Heart right ventricle (tissue), 16 donors: Measurements from ENCODE around the gene SLC25A41. TPM values are rescaled to one million over a fixed set of nuclear protein-coding genes. Genes with fewer than 3 reads are reported as not detected.

Source experiments
- ATAC-seq, 8 donors: fragments of 200-7000 bp; cut with Tn5 transposase; one replicate each; pipeline ENCODE4 v1.9.1; 2020; ENCODE audit warnings: mild to moderate bottlenecking in 8 of 8, moderate library complexity in 8 of 8, moderate number of reproducible peaks in 1 of 8
- DNase-seq, 2 donors: peaks; one replicate each; pipeline ENCODE4 v3.0.0-alpha.2; 2020
- H3K27ac ChIP-seq, 10 donors: fragments of 200-600 bp; sonication (generic) in 2 of 10; one replicate each; pipeline versions ENCODE4 v1.5.0 to v1.8.0; 2020 to 2022; ENCODE audit warnings: mild to moderate bottlenecking in 3 of 10
- H3K27me3 ChIP-seq, 7 donors: fragments of 200-600 bp; one replicate each; pipeline ENCODE4 v1.8.0; 2021 to 2022; ENCODE audit warnings: mild to moderate bottlenecking in 2 of 7
- H3K36me3 ChIP-seq, 9 donors: fragments of 200-600 bp; sonication (generic) in 1 of 9; one replicate each; pipeline versions ENCODE4 v1.5.0 to v1.8.0; 2020 to 2022; ENCODE audit warnings: mild to moderate bottlenecking in 2 of 9
- H3K4me1 ChIP-seq, 9 donors: fragments of 200-600 bp; sonication (generic) in 1 of 9; one replicate each; pipeline versions ENCODE4 v1.5.0 to v1.8.0; 2020 to 2022; ENCODE audit warnings: mild to moderate bottlenecking in 4 of 9
- H3K4me3 ChIP-seq, 10 donors: fragments of 200-600 bp; sonication (generic) in 2 of 10; one replicate each; pipeline versions ENCODE4 v1.5.0 to v1.8.0; 2020 to 2022; ENCODE audit warnings: mild to moderate bottlenecking in 7 of 10, moderate library complexity in 2 of 10
- H3K9me3 ChIP-seq, 11 donors: fragments of 200-600 bp in 10 of 11; sonication (generic) in 2 of 11; one replicate each; pipeline versions ENCODE4 v1.5.0 to v1.8.0; 2013 to 2022; ENCODE audit warnings: mild to moderate bottlenecking in 2 of 11, control low read depth in 1 of 11, moderate library complexity in 1 of 11
- WGBS, 2 donors: extraction: QIAGEN DNeasy Blood & Tissue Kit; methylation state at CpG; one replicate each; pipeline ENCODE4 v1.1.7; 2013; ENCODE audit warnings: inconsistent platforms in 1 of 2; 5-methylcytosine and 5-hydroxymethylcytosine counted together
- intact Hi-C, 10 donors: fragments of 100-400 bp; cut with DNase I; formaldehyde crosslinking; loops; one replicate each; pipeline versions ENCODE4 v1.11.1 to v1.14.2; 2022
- polyA plus RNA-seq, 2 donors: library from polyadenylated mRNA; stranded (reverse); fragments of 200-250 nt; gene quantifications; one replicate each; pipeline ENCODE4 v1.2.3, GENCODE V29; 2013
- total RNA-seq, 10 donors: library from RNA; stranded (reverse); fragmentation: NEBNext Ultra II Directional in 3 of 10; extraction: Animal tissue kit (Norgen Biotek cat#: 25700) in 3 of 10; gene quantifications; one replicate each; pipeline versions ENCODE4 v1.2.1 to v1.2.4, GENCODE V29; 2021 to 2023
- TF ChIP-seq, protein P1 (sequence below), 9 donors: fragments of 200-600 bp; sonication (generic) in 2 of 9; IDR thresholded peaks; one replicate each; pipeline versions ENCODE4 v1.5.0 to v1.8.0; 2021 to 2022; ENCODE audit warnings: antibody characterized with exemption in 9 of 9, mild to moderate bottlenecking in 5 of 9, moderate library complexity in 1 of 9
- donor health status: Arrhythmogenic right ventricular cardiomyopathy.
- donor health status: ischemic (EF 13 %, LVEDD 7.1; RV severe dilation, severe dysfunction).
- donor health status: healthy with polysubstance abuse.
- donor health status: DM: no; HTN: yes; CAD: no.
- donor health status: DM: no; HTN: no; CAD: no.
- donor health status: ischemic (EF 25% LVEDD 6.9; RV normal size, moderate dysfunction).
- donor health status: ischemic (EF 25% LVEDD 5.7; RV mildly dilated, moderate dysfunction).
- donor health status: healthy.
- donor health status: DM: yes; HTN: yes; CAD: no.
- donor health status: Ischemic cardiomyopathy.
- donor health status: ischemic (EF 35%, LVEDD 5.7; RV mildly dilated, moderate dysfunction).
- donor health status: nonischemic (EF 11% LVEDD 7.7; RV severe dilation, severe dysfunction).
- donor health status: DM: yes; HTN: yes; CAD: no.
- donor health status: PGD.
- donor health status: ischemic (EF 29% LVEDD 5.4; RV normal size, mild dysfunction).
- donor health status: nonischemic (EF 23%, LVEDD 6.1; RV moderate dilation, normal function).

The SLC25A41 gene
- total and polyA plus RNA-seq, 12 donors: 0.17 to 1.7 (median 0.44) TPM; not detected in 4

DNA sequence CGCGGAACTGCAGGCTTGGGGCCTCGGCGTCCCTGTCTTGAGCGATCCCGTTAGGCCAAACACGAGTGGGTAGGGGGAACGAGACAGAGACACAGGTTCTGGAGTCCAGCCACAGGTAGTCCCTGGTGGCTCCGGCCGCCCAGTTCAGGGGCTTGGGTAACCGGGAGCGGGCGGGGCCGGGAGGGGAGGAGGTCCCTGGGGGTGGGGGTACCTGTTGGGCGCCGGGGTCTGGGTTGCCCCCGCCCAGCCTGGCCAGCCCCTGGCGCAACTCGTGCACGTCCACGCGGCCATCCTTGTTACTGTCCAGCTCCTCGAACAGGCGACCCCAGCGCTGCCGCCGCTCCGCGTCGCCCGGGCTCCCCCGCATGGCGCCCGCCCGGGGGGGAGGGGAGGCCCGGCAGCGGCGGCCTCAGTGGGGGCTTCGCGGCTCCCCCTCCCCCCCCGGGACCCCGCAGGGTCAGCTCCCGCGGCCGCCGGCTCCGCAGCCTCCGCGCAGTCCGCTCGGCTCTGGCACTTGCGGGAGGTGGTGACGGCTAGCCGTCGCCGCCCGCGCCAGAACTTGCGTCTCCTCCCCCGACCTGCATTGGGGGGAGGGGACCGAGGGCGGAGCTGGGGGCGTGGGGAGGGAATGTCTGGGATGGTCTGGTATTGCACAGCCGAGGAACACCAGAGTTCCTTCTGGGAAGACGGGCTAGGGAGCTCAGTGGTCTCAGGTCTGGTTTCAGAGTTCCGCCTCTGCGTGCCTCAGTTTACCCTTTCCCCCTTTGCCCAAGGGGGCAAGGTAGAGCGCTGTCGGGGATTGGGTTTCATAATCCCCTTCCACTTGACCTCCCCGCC, 25.9 kb upstream of the SLC25A41 start, which contains the start of gene SLC25A23:
Gene SLC25A23 (minus strand): TSS at position 531 of the 837 bp plus-strand sequence. CDS start 164 bp downstream, at position 367.
- DNase-seq (peak; percentile 61 to 76), ATAC-seq (peak; percentile 67 to 87 (median 82))
- intact Hi-C loops: loop anchor here in 1 of 10 donors (2.0 kb wide), 1 partner anchor 35 kb away; the partner anchor contains the start of gene KHSRP
- Histone ChIP-seq H3K9me3 (peaks cover 0 to 7% (median under 1%) of the 10 kb centered on the region in 11 donors), H3K27ac (peak within 1 kb of the TSS in 9 of 10 donors; percentile 38 to 87 (median 65)), H3K36me3 (peaks cover 0 to 29% (median 6%) of the 10 kb centered on the region in 9 donors), H3K27me3 (peaks cover 5 to 26% (median 22%) of the 10 kb centered on the region in 7 donors), H3K4me3 (peak within 1 kb of the TSS; percentile 61 to 97 (median 72)), H3K4me1 (peaks cover 5 to 29% (median 17%) of the 10 kb centered on the region in 9 donors)
- WGBS, 2 donors: 1% methylated on average over 43 to 70 of the region's 70 CpGs
- TF ChIP-seq, protein P1, sequence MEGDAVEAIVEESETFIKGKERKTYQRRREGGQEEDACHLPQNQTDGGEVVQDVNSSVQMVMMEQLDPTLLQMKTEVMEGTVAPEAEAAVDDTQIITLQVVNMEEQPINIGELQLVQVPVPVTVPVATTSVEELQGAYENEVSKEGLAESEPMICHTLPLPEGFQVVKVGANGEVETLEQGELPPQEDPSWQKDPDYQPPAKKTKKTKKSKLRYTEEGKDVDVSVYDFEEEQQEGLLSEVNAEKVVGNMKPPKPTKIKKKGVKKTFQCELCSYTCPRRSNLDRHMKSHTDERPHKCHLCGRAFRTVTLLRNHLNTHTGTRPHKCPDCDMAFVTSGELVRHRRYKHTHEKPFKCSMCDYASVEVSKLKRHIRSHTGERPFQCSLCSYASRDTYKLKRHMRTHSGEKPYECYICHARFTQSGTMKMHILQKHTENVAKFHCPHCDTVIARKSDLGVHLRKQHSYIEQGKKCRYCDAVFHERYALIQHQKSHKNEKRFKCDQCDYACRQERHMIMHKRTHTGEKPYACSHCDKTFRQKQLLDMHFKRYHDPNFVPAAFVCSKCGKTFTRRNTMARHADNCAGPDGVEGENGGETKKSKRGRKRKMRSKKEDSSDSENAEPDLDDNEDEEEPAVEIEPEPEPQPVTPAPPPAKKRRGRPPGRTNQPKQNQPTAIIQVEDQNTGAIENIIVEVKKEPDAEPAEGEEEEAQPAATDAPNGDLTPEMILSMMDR (IDR thresholded peaks at IDR 0.05): no peak

DNA sequence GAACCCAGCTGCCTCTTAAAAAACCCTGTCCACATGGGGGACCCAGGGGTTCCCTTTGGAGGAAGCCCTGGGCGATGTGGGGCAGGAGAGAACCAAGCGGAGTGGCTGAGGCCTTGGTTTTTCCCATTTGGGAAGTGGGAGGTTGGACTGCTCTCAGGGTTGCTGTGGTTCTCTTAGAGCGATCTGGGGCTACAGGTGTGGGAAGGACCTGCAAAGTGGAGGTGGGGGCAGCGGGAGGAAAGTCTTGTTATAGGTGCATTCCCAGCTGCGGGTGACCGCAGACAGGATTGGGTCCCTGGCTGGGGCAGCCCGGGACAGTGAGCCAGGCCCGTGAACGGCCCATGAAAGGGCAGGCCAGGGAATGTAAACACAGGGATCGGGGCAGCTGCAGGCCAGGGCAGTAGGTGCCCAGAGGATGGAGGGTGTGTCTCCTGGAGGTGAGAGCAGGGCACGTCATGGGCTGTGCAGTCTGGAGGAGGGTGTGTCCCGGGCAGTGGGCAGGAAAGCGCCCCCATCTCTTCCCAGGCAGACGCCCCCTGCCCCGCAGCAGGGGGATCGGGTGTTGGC, 25.2 kb upstream of the SLC25A41 start:
- TF ChIP-seq, protein P1 (IDR thresholded peaks at IDR 0.05): no peak
- H3K27ac ChIP-seq: peak overlapping the region in 8 of 10 donors; percentile 33 to 78 (median 57)
- 33 to 42% methylated on average over 16 of the region's 16 CpGs for WGBS, 2 donors
- DNase-seq (no peak), ATAC-seq (peak in 1 of 8 donors; percentile 8)
- peak overlapping the region; percentile 61 to 97 (median 72) for H3K4me3 ChIP-seq
- H3K27me3 ChIP-seq: peaks cover 0 to 19% (median 15%) of the 10 kb centered on the region in 7 donors
- H3K36me3 ChIP-seq: peaks cover 0 to 36% (median 13%) of the 10 kb centered on the region in 9 donors
- intact Hi-C loops: no loop called here
- H3K9me3 ChIP-seq: peaks cover 0 to 14% (median 7%) of the 10 kb centered on the region in 11 donors
- peaks cover 5 to 23% (median 15%) of the 10 kb centered on the region in 9 donors for H3K4me1 ChIP-seq

DNA sequence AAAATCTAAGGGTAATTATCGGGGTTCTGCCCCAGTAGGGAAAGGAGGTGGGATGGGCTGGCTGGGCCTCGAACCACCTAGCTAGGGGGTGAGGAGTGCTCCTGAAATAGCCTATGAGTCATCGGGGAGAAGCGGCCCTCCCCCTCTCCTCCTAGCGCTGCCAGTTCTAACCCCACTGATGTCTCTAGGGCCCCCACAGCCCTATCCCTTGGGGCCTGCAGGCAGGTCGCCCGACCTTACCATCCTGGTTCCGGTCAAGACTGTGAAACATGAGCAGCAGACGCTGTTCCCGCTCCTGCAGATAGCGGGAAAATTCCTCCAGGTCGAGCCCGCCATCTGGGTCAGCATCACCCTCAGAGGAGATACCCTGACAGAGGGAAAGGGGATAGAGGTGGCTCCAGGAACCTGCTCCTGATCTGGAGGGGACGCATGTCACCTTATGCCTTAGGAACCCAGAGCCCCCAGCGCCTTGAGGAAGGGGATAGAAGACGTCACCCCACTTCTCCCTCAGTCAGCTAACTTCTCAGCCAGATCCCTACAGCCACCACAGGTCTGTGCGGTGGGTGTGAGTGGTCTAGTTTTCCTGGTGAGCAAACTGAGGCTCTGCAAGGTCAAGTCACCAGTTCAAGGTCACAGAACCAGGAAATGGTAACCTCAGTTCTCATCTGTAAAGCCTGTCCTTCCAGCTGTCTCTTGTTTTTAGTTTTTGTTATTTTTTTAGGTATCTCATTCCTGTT, 24.6 kb upstream of the SLC25A41 start:
- intact Hi-C loops: no loop called here
- WGBS, 2 donors: 78 to 80% methylated on average over 17 of the region's 17 CpGs

More for the DNA sequence above, 24.6 kb upstream of the SLC25A41 start:
- peak overlapping the region in 6 of 10 donors; percentile 61 to 77 (median 72) for H3K4me3 ChIP-seq
- DNase-seq: no peak
- H3K9me3 ChIP-seq: peaks cover 0 to 21% (median 10%) of the 10 kb centered on the region in 11 donors
- peak overlapping the region in 2 of 10 donors; percentile 33 to 38 for H3K27ac ChIP-seq
- no peak for ATAC-seq
- peaks cover 5 to 23% (median 15%) of the 10 kb centered on the region in 9 donors for H3K4me1 ChIP-seq
- H3K27me3 ChIP-seq: peaks cover 0 to 12% (median 8%) of the 10 kb centered on the region in 7 donors
- TF ChIP-seq, protein P1 (IDR thresholded peaks at IDR 0.05): no peak
- peaks cover 0 to 43% (median 16%) of the 10 kb centered on the region in 9 donors for H3K36me3 ChIP-seq
